Measurements from ENCODE around the gene SGF29.
"Not testable (repeated sequence)": the region's sequence is repeated elsewhere in the genome, so short reads cannot be mapped to it uniquely, and the experiment has no call there.

Gene SGF29

GRCh38 chr16:28616636-28617035 is 62.9 kb downstream of the SGF29 start:
- DNase-seq (ENCODE audit: low read depth), result no peak
- TF ChIP-seq CTCF (IDR thresholded peaks at IDR 0.05; ENCODE audit: low read depth, low read length), result no peak
- no peak for TF ChIP-seq MAX (IDR thresholded peaks at IDR 0.05; ENCODE audit: low read depth, low read length)
- no peak for TF ChIP-seq MYC (IDR thresholded peaks at IDR 0.05; ENCODE audit: low read depth, low read length)
- TF ChIP-seq POLR2A (IDR thresholded peaks at IDR 0.05; ENCODE audit: extremely low read depth, insufficient read length), result no peak
- no peak overlapping the region for H3K4me3 ChIP-seq (ENCODE audit: low read depth, low read length)

GRCh38 chr16:28617874-28618273 is 64.2 kb downstream of the SGF29 start:
- DNase-seq (ENCODE audit: low read depth), result no peak
- H3K4me3 ChIP-seq (ENCODE audit: low read depth, low read length), result no peak overlapping the region
- TF ChIP-seq POLR2A (IDR thresholded peaks at IDR 0.05; ENCODE audit: extremely low read depth, insufficient read length) (no peak), MAX (IDR thresholded peaks at IDR 0.05; ENCODE audit: low read depth, low read length) (no peak), MYC (IDR thresholded peaks at IDR 0.05; ENCODE audit: low read depth, low read length) (no peak), CTCF (IDR thresholded peaks at IDR 0.05; ENCODE audit: low read depth, low read length) (no peak)

GRCh38 chr16:28620316-28620715 is 66.6 kb downstream of the SGF29 start:
- not testable (repeated sequence) for DNase-seq (ENCODE audit: low read depth); H3K4me3 ChIP-seq (ENCODE audit: low read depth, low read length)

DNA sequence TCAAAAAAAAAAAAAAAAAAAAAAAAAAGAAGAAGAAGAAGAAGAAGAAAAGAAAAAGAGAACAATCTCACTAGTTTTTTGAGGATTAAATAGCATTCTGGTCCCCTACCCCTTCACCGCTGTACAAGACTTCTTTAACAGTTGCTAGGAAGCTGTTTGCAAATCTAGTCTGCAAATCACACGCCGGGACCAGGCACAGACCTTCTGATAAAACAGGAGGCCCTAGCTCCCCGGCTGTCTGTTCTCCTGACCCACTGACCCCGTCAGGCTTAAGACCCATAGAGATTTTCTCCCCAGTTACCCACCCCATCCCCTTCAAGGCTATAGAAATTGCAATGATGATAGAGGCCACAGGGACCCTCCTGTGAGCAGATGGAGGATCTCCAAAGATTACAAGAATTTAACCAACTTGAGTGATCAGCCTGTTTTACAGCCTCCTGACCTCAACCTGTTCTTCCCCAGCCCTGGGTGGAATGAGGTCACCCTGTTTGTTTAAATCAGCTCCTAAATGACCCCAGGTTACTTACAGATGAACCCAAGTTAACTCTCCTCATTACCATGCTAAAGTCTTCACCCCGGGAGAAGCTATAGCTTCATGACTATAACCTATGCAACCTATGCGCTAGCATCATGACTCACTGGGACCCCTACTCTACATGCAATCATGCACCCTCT is 67.9 kb downstream of the SGF29 start:
- no peak for DNase-seq (ENCODE audit: low read depth)
- peak overlapping the region; percentile 71 for H3K4me3 ChIP-seq (ENCODE audit: low read depth, low read length)
- TF ChIP-seq POLR2A (IDR thresholded peaks at IDR 0.05; ENCODE audit: extremely low read depth, insufficient read length) (no peak), CTCF (IDR thresholded peaks at IDR 0.05; ENCODE audit: low read depth, low read length) (no peak), MYC (IDR thresholded peaks at IDR 0.05; ENCODE audit: low read depth, low read length) (no peak), MAX (IDR thresholded peaks at IDR 0.05; ENCODE audit: low read depth, low read length) (no peak)

GRCh38 chr16:28622532-28623171 is 68.9 kb downstream of the SGF29 start:
- DNase-seq (ENCODE audit: low read depth), result peak; percentile 29
- H3K4me3 ChIP-seq (ENCODE audit: low read depth, low read length), result peak overlapping the region; percentile 71

DNA sequence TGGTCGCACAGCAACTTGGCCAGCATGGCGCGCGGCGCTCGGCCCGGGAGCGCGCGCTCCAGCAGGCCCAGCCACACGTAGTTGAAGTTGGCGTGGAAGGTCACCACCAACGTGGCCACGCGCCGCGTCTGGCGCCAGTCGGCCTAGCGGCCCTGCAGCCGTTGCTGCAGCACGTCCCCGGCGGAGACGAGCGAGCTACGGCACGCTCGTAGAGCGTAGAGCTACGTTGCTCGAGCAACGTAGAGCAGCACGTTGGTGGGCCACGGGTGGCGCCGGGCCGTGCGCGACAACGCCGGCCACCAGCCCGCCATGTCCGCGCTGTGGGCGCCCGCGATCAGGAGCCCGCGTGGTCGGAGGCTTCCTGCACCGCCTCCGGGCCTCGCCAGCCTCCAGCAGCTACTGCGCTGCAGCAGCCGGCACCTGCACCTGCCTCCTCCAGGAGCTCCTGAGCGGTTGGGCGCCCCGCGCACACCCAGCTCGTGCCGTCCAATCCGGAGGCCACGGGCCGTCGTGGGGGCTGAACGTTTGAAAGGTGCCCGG is 69.5 kb downstream of the SGF29 start:
- TF ChIP-seq POLR2A (IDR thresholded peaks at IDR 0.05; ENCODE audit: extremely low read depth, insufficient read length), result peak; percentile 37
- 0 out of 2 replicates have a peak, but pooled peaks have one; percentile 30 for TF ChIP-seq MAX (IDR thresholded peaks at IDR 0.05; ENCODE audit: low read depth, low read length)
- no peak for TF ChIP-seq CTCF (IDR thresholded peaks at IDR 0.05; ENCODE audit: low read depth, low read length)
- no peak; the same call in none of the 2 replicates for TF ChIP-seq MYC (IDR thresholded peaks at IDR 0.05; ENCODE audit: low read depth, low read length)
- peak overlapping the region; percentile 71 for H3K4me3 ChIP-seq (ENCODE audit: low read depth, low read length)
- peak; percentile 78 for DNase-seq (ENCODE audit: low read depth)

DNA sequence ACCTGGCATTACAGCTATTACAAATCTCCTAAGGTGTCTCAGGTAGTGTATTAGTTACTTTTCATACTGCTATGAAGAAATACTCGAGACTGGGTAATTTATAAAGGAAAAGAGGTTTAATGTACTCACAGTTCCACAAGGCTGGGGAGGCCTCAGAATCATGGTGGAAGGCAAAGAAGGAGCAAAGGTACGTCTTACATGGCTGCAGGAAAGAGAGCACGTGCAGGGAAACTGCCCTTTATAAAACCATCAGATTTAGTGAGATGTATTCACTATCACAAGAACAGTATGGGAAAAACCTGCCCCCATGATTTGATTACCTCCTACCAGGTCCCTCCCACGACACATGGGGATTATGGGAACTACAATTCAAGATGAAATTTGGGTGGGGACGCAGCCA is 77.2 kb downstream of the SGF29 start:
- not testable (repeated sequence) for H3K4me3 ChIP-seq (ENCODE audit: low read depth, low read length); DNase-seq (ENCODE audit: low read depth)

- H3K4me3 ChIP-seq (ENCODE audit: low read depth, low read length); DNase-seq (ENCODE audit: low read depth): not testable (repeated sequence)
Measured at GRCh38 chr16:28636093-28636823, 82.5 kb downstream of the SGF29 start.

DNA sequence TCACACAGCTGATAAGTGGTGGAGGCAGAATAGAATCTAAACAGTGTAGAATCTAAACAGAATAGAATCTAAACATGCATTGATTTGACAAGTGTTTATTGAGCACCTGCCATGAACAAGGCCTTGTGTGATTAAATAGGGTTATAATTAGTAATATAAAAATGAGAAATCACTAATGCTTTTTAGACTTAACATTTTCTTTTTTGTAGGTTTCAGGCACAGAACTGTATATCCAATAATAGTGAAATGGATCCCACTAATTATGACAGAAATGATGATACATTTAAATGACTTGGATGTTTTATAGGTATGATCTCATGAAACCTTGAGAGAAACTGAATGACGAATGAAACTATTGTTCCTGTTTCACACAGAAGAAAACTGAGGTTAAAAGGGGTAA is 84.0 kb downstream of the SGF29 start, which contains the start of gene NPIPB8:
Gene NPIPB8, plus strand, starts transcription at position 301 of the 400 bp plus-strand sequence. CDS start 296 bp downstream, outside the sequence.
- not testable (repeated sequence) for H3K4me3 ChIP-seq (ENCODE audit: low read depth, low read length); DNase-seq (ENCODE audit: low read depth)

DNA sequence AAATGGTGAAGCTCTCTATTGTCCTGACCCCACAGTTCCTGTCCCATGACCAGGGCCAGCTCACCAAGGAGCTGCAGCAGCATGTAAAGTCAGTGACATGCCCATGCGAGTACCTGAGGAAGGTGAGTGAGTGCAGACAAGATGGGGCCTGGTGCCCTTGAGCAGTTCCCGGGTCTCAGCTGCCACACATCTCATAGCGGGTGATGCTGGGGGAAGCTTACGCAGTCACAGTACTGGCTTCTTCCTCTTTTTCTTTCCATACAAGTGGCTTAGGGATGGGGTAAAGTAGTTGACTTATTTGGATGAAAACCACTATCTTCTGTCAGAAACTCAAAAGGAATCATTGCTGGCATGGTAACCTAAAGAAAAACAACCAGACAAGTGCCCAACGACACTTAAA is 84.6 kb downstream of the SGF29 start:
- H3K4me3 ChIP-seq (ENCODE audit: low read depth, low read length); DNase-seq (ENCODE audit: low read depth): not testable (repeated sequence)

DNA sequence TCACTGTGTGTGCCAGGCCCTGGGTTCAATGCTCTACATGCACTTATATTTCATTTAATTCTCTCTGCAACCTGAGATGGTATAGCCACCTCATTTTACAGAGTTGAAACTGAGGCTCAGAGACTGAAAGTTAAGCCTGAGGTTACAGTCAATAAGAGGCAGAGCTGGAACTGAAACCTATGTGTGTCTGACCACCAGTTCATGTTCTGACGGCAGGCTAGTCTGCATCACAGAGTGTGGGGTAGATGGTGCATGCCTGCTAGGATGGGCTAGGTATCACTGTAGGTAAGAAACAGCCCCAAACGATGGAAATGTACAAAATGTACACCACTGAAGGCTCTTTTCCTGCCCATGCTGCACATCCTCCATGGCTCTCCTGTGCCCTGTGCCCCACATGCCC is 86.2 kb downstream of the SGF29 start:
- not testable (repeated sequence) for DNase-seq (ENCODE audit: low read depth); H3K4me3 ChIP-seq (ENCODE audit: low read depth, low read length)

Data from NB4 (cell line).